Right atrium auricular region (tissue), 2 donors: ENCODE results near the gene PLCH2. TPM values are rescaled to one million over a fixed set of nuclear protein-coding genes. Genes with fewer than 3 reads are reported as not detected.

Experiments
- DNase-seq: peaks from one replicate; pipeline ENCODE4 v3.0.0-alpha.2; 2019; ENCODE audit warnings: low spot score
- H3K27ac ChIP-seq, 2 donors: fragments of 200-600 bp; sonication (generic); 1 replicate in 1 of 2; 2 replicates in 1 of 2; pipeline ENCODE4 v1.5.1; 2016 to 2019
- H3K27me3 ChIP-seq, 2 donors: fragments of 200-600 bp; sonication (generic); one replicate each; pipeline versions ENCODE4 v1.5.1 to v1.6.0; 2017 to 2019
- H3K36me3 ChIP-seq: fragments of 200-600 bp; sonication (generic); one replicate; pipeline ENCODE4 v1.5.1; 2016
- H3K4me1 ChIP-seq, 2 donors: fragments of 200-600 bp; sonication (generic); one replicate each; pipeline versions ENCODE4 v1.5.1 to v1.6.0; 2017 to 2019
- H3K4me3 ChIP-seq, 2 donors: fragments of 200-600 bp; sonication (generic); 1 replicate in 1 of 2; 2 replicates in 1 of 2; pipeline ENCODE4 v1.5.1; 2017 to 2019; ENCODE audit warnings: mild to moderate bottlenecking in 1 of 2, moderate library complexity in 1 of 2
- H3K9me3 ChIP-seq, 2 donors: fragments of 200-600 bp; sonication (generic); one replicate each; pipeline ENCODE4 v1.5.1; 2019
- total RNA-seq, 2 donors: library from RNA; depleted of rRNA; stranded (reverse); fragments of >200 nt; gene quantifications; one replicate each; pipeline ENCODE4 v1.1.0, GENCODE V29; 2016
- TF ChIP-seq, protein P1 (sequence below), 2 donors: fragments of 200-600 bp; sonication (generic); IDR thresholded peaks; one replicate each; pipeline ENCODE4 v1.5.1; 2019; ENCODE audit warnings: antibody characterized with exemption in 2 of 2

Gene PLCH2
- total RNA-seq, 2 donors from 2014 or later: 0.12 TPM; not detected in 1

DNA sequence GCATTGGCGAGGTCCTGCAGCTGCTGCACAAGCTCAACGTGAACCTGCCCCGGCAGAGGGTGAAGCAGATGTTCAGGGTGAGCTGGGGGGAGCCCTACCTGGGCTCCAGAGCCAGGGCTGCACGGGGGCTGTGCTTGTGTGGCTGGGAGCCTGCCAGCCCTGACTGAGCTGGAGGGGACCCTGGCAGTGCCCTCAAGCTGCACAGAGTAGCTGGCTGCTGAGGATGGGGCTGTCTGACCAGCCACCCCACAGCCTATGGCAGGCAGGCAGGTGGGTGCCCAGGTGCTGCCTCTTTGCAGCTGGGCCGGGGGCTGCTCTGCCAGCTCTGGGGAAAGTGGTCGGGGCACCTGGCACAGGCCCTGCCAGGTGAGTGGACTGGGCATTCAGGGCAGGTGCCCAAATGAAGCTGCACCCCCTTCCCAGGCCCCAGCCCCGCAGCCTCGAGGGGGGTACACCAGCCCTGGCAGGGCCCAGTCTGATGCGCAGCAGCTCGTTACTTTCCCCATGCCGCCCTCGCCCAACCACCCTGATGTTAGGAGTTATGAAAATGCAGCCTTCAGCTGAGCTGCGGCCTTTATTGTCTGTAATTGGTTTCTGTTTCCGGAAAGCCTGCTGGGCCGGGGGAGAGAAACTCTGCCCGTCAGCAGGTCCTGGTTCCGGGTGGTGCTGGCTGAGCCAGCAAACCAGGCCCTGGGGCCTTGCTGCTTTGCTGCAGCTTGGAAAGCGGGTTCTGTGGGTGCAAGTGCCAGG, 4.3 kb downstream of the PLCH2 start:
- H3K9me3 ChIP-seq: no peaks in the 10 kb centered on the region
- DNase-seq: no peak
- TF ChIP-seq, protein P1, sequence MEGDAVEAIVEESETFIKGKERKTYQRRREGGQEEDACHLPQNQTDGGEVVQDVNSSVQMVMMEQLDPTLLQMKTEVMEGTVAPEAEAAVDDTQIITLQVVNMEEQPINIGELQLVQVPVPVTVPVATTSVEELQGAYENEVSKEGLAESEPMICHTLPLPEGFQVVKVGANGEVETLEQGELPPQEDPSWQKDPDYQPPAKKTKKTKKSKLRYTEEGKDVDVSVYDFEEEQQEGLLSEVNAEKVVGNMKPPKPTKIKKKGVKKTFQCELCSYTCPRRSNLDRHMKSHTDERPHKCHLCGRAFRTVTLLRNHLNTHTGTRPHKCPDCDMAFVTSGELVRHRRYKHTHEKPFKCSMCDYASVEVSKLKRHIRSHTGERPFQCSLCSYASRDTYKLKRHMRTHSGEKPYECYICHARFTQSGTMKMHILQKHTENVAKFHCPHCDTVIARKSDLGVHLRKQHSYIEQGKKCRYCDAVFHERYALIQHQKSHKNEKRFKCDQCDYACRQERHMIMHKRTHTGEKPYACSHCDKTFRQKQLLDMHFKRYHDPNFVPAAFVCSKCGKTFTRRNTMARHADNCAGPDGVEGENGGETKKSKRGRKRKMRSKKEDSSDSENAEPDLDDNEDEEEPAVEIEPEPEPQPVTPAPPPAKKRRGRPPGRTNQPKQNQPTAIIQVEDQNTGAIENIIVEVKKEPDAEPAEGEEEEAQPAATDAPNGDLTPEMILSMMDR (IDR thresholded peaks at IDR 0.05): no peak

DNA sequence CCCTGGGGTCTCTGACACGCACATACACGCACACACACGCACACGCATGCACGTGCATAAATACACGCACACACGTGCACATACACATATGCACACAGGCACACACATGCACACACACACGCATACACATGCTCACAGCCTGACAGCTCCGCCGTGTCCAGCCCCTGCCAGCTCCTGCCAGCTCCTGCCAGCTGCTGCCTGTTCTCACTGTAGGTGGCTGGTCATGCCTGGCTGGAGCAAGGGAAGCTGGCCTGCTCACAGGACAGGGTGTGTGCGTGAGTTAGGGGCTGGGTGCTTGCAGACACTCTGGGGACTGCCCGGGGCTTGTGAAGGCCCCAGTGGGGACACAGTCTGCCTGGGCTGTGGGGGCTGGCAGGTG, 4.9 kb downstream of the PLCH2 start:
- H3K27me3 ChIP-seq: no peaks in the 10 kb centered on the region
- H3K36me3 ChIP-seq: no peaks in the 10 kb centered on the region
- no peak overlapping the region for H3K4me3 ChIP-seq
- no peak for DNase-seq
- H3K4me1 ChIP-seq: no peaks in the 10 kb centered on the region
- TF ChIP-seq, protein P1 (IDR thresholded peaks at IDR 0.05): no peak
- H3K9me3 ChIP-seq: no peaks in the 10 kb centered on the region
- H3K27ac ChIP-seq: no peak overlapping the region

More for the DNA sequence above, 4.3 kb downstream of the PLCH2 start:
- Histone ChIP-seq H3K4me3 (no peak overlapping the region), H3K27me3 (no peaks in the 10 kb centered on the region), H3K36me3 (no peaks in the 10 kb centered on the region), H3K4me1 (no peaks in the 10 kb centered on the region), H3K27ac (no peak overlapping the region)

DNA sequence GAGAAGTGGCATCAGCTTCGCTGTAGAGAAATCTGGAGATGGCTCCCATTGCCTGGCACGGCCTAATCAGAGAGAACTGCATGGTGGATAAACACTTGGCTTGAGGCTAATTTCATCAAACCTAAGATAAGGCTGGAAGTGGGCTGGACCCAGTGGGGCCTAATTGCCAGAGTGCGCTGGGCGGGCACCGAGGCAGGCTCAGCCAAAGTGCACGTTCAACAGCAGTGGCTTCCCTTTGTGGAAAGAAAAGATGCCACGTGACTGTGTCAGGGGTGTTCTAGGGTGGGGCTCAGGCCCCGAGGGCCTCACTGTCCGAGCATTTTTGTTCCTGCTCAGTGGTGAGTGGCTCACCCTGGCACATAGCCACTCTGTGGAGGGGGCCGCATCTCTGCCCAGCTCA, 5.8 kb downstream of the PLCH2 start:
- Histone ChIP-seq H3K27ac (no peak overlapping the region), H3K27me3 (no peaks in the 10 kb centered on the region), H3K4me1 (no peaks in the 10 kb centered on the region), H3K4me3 (no peak overlapping the region), H3K36me3 (no peaks in the 10 kb centered on the region), H3K9me3 (no peaks in the 10 kb centered on the region)
- DNase-seq: no peak
- TF ChIP-seq, protein P1 (IDR thresholded peaks at IDR 0.05): no peak

DNA sequence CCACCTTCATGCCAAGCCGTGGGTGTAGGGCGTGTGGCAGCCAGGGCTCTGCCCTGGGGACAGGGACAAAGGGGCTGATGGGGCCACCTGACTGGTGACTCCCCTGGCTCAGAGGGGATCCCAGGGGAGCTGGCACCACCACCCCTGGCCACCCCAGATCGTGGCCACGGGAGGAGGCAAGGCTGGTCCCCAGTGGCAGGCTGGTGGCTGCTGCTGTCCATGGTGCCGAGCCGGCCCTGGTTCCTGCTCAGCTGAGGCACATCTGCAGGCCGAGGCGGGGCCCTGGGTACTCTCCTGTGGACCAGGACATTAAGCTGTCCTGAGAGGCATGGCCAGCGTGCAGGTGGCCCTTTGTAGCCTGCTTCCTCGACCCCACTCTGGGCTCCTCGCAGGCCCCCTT, 6.5 kb downstream of the PLCH2 start:
- Histone ChIP-seq H3K9me3 (no peaks in the 10 kb centered on the region), H3K27me3 (no peaks in the 10 kb centered on the region), H3K36me3 (no peaks in the 10 kb centered on the region), H3K4me3 (no peak overlapping the region), H3K4me1 (no peaks in the 10 kb centered on the region), H3K27ac (no peak overlapping the region)
- TF ChIP-seq, protein P1 (IDR thresholded peaks at IDR 0.05): no peak
- DNase-seq: no peak

DNA sequence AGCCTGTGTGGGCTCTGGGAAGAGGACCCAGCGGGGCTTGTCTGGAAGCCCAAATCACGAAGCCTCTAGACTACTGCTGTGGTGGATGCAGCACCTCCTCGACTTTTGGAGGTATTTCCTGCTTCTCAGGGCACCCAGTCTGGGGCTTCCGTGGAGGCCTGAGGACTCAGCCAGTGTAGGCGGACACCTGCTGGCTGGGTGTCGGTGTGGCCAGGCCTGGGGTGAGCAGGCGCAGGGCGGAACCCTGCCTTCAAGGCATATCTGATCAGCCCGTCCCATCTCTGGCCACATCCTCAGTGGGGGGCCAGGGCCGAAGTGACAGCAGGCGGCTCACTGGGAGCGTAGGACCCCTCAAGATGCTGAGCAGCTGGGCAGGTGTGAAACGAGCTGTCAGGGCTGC, 6.9 kb downstream of the PLCH2 start:
- Histone ChIP-seq H3K27ac (no peak overlapping the region), H3K9me3 (no peaks in the 10 kb centered on the region), H3K27me3 (no peaks in the 10 kb centered on the region), H3K4me3 (no peak overlapping the region), H3K4me1 (no peaks in the 10 kb centered on the region), H3K36me3 (no peaks in the 10 kb centered on the region)
- DNase-seq: no peak
- TF ChIP-seq, protein P1 (IDR thresholded peaks at IDR 0.05): no peak

DNA sequence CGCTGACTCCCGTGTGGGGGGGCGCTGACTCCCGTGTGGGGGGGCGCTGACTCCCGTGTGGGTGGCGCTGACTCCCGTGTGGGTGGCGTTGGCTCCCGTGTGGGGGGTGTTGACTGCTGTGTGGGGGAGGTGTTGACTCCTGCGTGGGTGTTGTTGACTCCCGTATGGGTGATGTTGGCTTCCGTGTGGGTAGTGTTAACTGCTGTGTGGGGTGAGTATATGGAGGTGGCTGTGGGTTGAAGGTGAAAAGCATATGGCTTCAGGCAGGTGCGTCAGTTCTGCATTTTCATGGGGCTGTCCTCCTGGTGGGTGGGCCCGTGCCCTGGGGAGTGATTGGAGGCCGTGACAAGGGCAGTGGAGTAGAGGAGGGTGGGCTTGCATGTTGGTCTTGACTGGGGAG, 7.9 kb downstream of the PLCH2 start:
- no peak for DNase-seq
- Histone ChIP-seq H3K27me3 (no peaks in the 10 kb centered on the region), H3K4me3 (no peak overlapping the region), H3K9me3 (peaks cover 0 to 5% of the 10 kb centered on the region in 2 donors), H3K36me3 (no peaks in the 10 kb centered on the region), H3K4me1 (no peaks in the 10 kb centered on the region), H3K27ac (no peak overlapping the region)
- TF ChIP-seq, protein P1 (IDR thresholded peaks at IDR 0.05): no peak
